GM15510 (cell line): ENCODE results near the gene LMOD1.
A peak's percentile ranks its signal among the peaks of the same experiment; 100 is the strongest.

ENCODE experiments used
- POLR2A ChIP-seq: IDR thresholded peaks from 3 replicates; pipeline ENCODE4 v1.6.1; 2011; ENCODE audit warnings: borderline replicate concordance; ENCODE audit not compliant: insufficient read length; ENCODE audit errors: extremely low read depth

LMOD1 gene

DNA sequence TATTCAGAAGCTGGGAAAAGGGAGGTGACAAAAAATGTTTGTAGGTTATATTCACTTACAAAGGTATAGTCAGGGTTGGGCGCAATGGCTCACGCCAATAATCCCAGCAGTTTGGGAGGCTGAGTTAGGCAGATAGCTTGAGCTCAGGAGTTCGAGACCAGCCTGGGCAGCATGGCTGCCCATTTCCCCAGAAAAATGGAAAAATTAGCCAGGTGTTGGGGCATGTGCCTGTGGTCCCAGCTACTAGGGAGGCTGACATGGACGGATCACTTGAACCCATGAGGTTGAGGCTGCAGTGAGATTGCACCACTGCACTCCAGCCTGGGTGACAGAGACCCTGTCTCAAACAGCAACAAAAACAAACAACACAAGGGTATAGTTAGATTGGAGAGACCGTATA, 12.0 kb upstream of the LMOD1 start:
- no peak for TF ChIP-seq POLR2A

DNA sequence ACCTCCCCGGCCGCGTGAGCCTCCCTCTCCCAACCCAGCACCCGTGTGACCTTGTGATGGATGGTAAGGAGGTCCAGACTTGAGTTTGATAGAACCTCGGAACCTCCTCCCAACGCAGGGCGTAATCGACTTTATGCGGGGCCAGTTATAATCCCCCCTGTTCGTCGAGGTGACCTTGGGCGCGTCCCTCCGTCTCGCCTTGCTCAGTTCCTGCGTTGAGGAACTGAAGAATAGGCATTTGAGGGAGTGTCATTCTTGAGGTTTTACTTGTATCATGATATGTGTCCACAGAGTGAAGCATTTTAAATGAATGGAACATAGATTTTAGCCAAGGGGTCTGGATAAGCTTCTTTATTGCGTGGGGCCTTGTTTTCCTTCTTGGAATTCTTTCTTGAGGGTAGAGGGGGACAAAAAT, 9.4 kb upstream of the LMOD1 start:
- TF ChIP-seq POLR2A, result no peak

DNA sequence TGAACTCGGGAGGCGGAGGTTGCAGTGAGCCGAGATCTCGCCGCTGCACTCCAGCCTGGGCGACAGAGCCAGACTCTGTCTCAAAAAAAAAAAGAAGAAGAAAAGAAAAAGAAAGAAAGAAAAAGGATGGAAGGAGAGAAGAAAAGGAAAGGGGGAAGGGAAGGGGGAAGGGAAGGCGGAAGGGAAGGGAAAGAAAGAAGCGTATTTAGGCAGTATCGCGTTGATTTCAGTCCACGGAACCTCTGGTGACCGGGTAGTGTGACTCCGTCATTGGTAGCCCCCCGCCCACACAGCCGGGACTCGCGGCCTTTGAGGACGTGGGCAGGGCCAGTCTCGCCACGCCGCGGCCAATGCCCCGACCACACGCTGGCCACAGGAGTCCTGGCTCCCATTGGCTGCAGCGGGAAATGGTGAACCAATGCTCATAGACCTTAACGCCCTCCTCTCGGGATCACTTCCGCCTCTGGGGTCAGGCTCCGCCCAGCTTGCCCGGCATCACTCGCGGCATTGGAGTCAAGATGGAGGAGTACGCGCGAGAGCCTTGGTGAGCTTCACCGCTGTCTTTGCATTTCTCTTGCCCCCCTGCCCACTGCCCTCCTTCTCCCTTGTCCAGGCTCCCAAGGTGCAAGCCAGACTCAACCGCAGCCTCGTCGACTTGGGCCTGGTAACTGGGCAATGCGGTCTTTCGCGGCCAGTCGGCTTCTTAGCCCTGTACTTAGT, 8.8 kb upstream of the LMOD1 start, which contains the start of gene TIMM17A:
TIMM17A (plus strand) TSS at position 495 of the 720 bp plus-strand sequence; CDS start at position 519, 24 bp downstream.
- peak; percentile 97 for TF ChIP-seq POLR2A

DNA sequence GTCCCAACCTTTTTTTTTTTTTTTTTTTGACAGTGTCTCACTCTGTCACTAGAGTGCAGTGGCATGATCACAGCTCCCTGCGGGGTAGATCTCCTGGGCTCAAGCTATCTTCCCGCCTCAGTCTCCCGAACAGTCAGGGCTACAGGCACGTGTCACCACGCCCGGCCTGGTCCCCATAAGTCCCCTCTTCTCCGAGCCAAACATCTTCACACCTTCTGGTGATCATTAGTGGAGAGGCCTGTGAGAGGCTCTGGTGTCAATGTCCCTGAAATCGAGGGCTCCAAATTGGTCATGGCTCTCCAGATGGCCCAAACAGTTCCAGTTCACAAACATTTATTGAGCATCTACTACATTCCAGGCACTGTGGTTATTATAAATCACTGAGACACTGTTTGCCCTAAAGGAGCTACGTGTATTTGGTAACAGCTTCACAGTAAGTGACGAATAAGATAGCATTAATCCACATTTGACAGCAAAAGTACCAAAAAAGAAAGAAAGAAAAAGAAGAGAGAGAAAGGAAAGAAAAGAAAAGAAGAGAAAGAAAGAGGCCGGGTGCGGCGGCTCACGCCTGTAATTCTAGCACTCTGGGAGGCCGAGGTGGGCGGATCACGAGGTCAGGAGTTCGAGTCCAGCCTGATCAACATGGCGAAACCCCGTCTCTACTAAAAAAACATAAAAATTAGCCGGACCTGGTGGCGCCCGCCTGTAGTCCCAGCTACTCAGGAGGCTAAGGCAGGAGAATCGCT, 8.1 kb upstream of the LMOD1 start:
- no peak for TF ChIP-seq POLR2A

DNA sequence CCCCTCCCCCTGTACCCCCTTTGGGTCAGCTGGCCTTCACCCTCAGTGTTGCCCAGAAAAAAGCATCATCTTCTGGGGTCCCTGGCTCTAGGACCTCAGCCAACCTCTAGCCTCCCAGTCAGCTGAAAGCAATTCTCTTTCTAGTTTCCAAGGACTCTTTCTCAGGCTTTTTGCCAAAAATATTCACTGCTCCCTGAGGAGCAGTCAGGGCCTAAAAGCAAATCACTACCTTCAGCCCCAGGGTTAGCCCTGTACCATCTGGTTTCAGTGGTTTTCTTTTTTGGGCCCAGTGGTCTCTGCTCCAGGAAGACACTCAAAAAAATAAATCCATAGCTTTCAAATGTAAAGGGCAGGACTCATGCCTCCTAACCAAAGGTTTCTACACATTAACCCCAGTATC, 3.1 kb upstream of the LMOD1 start:
- no peak for TF ChIP-seq POLR2A

DNA sequence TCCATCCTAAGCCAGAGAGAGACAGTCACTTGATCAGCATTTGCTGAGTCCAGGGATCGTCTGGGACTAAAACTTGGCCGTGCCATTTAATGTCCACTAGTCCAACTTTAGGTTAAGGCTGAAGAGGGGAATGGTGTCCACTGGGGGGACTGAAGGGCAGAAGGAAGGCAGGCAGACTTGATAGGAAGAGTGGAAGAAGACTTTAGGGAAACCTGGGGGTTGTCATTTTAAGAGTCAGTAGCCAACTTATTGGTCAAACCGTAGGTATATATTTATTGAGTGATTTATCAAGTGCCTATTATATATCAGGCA, 1.3 kb upstream of the LMOD1 start:
- no peak for TF ChIP-seq POLR2A

DNA sequence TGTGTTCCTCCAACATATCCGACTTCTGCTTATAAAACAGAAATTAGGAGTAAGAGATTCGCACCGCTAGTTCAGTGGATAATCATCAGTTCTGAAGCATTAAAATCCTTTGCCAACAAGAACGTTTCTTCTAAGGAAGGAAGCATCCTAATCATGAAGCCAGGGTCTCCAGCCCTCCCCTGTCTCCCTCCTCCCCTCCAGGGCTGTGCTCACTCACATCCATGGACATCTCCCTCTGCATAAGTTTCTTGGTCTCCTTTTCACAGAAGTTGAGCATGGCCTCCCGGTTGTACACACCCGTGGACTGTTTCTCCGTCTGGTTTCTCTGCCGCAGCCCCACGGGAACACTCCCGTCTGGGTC, 505 bp downstream of the LMOD1 start:
- no peak for TF ChIP-seq POLR2A

DNA sequence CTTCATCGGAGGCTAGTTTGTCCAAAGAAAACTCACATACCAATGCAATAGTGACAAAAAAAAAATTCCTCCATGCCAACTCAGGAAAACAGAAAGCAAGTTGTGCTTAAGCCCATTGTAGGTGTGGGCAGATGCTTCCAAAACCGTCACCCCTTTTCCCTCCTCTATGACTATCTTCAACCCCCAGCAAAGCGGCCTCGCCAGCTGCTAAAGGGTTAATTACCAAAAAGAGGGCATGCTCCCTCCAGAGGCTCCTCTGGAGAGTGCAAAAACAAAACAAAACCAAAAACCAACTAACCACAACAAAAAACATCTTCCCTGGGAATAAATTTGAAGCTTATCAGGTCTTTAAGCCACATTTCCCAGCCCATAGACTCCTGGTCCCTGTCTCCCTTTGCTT, 1.2 kb downstream of the LMOD1 start:
- no peak for TF ChIP-seq POLR2A

DNA sequence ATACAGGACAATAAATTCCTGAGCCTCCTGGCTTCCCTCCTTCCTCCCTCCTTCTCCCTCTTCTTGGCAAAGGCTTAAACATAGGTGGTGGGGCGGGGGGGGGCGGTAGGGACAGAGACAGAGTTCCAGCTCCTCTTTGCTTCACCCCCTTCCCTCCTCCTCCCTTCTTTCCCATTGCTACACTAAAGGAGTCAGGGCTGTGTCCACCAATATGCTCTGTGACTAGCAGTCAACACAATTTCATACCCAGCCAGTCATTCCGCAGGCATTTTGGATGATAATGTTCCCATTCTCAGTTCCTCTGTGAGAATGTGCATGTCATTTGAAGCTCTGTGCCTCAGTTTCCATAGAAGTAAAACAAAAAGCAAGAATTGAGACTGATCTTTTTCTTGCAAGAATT, 1.7 kb downstream of the LMOD1 start:
- no peak for TF ChIP-seq POLR2A

DNA sequence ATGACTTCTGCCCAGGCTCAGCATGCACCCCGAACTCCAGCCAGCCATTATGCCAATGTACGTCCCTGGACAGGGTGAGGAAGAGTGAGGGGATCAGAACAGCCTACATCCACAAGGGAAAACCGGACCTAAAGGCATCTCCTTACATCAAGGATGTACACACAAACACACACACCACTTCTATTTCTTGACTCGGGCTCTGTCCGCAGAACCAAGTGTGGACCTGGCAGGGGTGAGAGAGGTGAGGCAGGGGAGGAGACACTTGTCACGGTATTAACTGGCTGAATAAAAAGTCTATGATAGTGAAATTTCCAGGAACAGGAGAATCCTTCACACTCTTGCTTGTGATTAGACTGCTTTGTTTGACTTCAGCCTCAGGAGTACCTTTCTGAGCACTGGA, 2.3 kb downstream of the LMOD1 start:
- TF ChIP-seq POLR2A, result no peak

DNA sequence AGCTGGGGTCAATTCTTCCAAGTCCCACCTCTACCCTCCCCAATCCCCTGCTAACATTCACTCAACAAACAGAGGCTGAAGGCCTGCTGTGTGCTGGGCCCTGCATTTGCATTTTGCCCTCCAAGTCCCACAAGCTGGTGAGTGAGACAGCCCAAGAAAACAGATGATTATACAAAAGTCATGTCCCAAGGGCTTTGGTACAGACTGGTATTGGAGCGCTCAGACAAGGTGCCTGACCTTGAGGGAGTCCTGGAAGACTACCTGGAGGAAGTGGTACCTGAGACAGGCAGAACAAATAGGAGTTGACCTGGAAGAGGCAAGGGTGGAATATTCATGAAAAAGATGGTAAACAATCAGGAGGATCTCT, 4.2 kb downstream of the LMOD1 start:
- no peak for TF ChIP-seq POLR2A

DNA sequence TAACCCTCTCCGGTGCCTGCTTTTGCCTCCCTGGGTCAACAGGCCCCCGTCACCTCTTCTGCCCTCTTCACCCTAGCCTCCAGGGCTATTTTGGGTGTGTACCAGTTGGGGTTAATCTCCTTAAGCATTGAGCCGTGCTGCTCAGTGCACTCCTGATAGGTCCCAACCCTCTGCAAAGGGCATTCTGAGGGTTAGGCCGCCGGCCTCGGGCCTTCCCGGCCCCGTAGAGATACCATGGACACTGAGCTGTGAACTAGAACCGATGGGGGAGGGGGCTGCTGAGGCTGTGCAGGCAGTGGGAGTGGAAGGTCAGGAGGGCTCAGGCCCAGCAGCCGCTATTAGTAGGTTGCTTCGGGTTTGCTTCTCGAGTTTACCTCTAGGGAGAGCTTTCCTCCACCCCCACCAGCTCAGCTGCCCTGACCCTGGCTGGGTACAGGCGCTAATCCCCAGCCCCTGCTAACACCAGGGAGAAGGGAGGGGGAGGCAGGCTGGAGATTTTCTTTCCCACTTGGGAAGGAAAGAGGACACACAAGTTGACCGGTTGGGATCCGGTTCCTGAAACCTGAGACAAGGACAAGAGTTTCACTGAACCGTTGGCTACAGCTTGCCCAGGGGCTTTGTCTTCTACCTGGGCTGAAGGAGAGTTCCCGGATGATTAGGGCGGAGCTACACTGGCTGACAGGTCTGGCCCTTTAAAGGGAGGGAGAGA, 4.8 kb downstream of the LMOD1 start:
- no peak for TF ChIP-seq POLR2A

DNA sequence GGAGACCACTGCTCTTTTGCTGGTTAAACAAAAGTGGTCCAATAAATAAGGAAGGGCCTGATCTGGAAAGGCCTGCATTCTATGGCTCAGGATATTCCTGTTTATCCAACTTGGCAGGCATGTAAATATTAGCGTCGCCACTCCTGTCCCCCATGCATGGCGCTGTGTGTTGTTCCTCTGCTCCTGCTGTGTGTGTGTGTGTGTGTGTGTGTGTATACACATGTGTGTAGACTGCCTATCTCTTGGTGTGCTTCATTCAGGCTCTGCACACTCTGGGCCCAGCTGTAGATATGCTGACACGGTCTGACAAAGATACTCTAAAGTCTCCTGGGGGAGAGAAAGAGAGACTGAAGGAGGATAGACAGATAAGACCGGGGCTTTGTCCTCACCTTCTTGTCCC, 6.8 kb downstream of the LMOD1 start:
- TF ChIP-seq POLR2A, result no peak

DNA sequence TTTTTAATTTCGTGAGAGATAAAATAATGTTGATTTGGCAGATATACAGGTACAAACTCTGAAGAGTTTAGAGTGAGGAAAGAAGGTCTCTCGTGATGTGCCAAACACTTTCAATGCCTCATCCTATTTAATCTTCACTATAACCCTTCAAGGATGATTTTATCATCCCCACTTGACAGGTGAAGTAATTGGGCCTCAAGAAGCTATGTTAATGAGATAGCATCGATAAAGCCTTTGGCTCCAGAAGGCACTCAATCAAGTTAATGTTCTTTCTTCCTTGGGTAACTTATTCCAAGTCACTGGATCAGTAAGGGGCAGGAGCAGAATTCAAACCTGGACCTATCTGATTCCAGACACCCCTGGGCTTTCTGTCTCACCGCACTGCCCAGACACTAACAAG, 7.2 kb downstream of the LMOD1 start:
- TF ChIP-seq POLR2A, result no peak

DNA sequence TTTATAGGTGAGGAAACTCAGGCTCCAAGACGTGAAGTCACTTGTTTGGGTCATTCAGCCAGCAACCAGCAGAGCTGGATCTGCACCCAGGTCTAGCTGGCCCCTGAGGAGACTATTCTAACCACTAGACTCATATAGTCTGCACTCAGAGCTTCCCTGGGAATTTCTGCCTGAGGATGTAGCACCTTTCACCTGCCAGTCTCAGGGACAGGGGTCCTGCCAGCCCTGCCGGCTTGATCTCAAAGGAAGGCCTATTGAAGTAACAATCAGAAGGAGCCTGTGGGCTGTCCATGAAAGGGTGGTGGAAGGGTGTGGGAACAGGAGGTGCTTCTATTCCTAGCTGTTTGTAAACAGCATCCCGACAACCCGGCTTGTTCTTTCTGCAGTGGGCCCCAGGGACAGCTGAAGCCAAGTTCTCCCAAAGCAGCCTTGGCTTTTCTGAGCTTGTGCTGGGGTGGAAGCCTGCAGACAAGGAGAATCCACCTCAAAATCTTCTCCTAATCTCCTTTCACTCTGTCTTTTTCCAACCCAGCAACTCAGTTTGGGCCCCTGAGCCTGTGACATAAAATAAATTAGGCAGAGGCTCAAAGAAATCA, 7.8 kb downstream of the LMOD1 start:
- no peak for TF ChIP-seq POLR2A
